HG02588 (cell line): ENCODE measurements around the gene GGT7.
"Not testable (repeated sequence)": the region's sequence is repeated elsewhere in the genome, so short reads cannot be mapped to it uniquely, and the experiment has no call there.

Experiments used
- ATAC-seq: cut with Tn5 transposase; IDR thresholded peaks from one replicate; pipeline ENCODE4 v1.9.1; 2021; ENCODE audit warnings: mild to moderate bottlenecking, moderate library complexity; ENCODE audit not compliant: unreplicated experiment

The GGT7 gene

GRCh38 chr20:34872622-34873224, at the start of gene GGT7:
Gene GGT7, minus strand, starts transcription at chr20:34872856. Its CDS starts 41 bp downstream, at chr20:34872815.
- ATAC-seq, result no peak

- no peak for ATAC-seq
Observed at GRCh38 chr20:34921436-34921835, 48.8 kb upstream of the GGT7 start.

GRCh38 chr20:34920055-34920454, 47.4 kb upstream of the GGT7 start:
- ATAC-seq, result no peak

- ATAC-seq, result no peak
Observed at GRCh38 chr20:34916774-34917354, 44.2 kb upstream of the GGT7 start.

GRCh38 chr20:34915749-34916455, 43.2 kb upstream of the GGT7 start:
- no peak for ATAC-seq

GRCh38 chr20:34915131-34915530, 42.5 kb upstream of the GGT7 start:
- ATAC-seq, result no peak

- no peak for ATAC-seq
Observed at GRCh38 chr20:34907616-34908469, 35.2 kb upstream of the GGT7 start.

- no peak for ATAC-seq
Observed at GRCh38 chr20:34904202-34904621, 31.6 kb upstream of the GGT7 start.

GRCh38 chr20:34898731-34899130, 26.1 kb upstream of the GGT7 start:
- ATAC-seq, result not testable (repeated sequence)

- not testable (repeated sequence) for ATAC-seq
Observed at GRCh38 chr20:34898129-34898528, 25.5 kb upstream of the GGT7 start.

- no peak for ATAC-seq
Observed at GRCh38 chr20:34896086-34896621, 23.5 kb upstream of the GGT7 start.

- ATAC-seq, result no peak
Observed at GRCh38 chr20:34895465-34895864, 22.8 kb upstream of the GGT7 start.

GRCh38 chr20:34894723-34895122, 22.1 kb upstream of the GGT7 start:
- ATAC-seq, result no peak

GRCh38 chr20:34892671-34893070, 20.0 kb upstream of the GGT7 start:
- no peak for ATAC-seq

- no peak for ATAC-seq
Observed at GRCh38 chr20:34891166-34892062, 18.8 kb upstream of the GGT7 start.

GRCh38 chr20:34888468-34888867, 15.8 kb upstream of the GGT7 start:
- no peak for ATAC-seq

GRCh38 chr20:34887023-34887422, 14.4 kb upstream of the GGT7 start:
- no peak for ATAC-seq

- no peak for ATAC-seq
Observed at GRCh38 chr20:34886122-34886521, 13.5 kb upstream of the GGT7 start.

GRCh38 chr20:34884260-34884659, 11.6 kb upstream of the GGT7 start:
- no peak for ATAC-seq

GRCh38 chr20:34883809-34884208, 11.2 kb upstream of the GGT7 start:
- ATAC-seq, result no peak
